Measurements from ENCODE around the gene VSIG2.

GRCh38 chr11:124740277-124740882 lies 11.7 kb downstream of the VSIG2 start:
- TF ChIP-seq, protein P1, sequence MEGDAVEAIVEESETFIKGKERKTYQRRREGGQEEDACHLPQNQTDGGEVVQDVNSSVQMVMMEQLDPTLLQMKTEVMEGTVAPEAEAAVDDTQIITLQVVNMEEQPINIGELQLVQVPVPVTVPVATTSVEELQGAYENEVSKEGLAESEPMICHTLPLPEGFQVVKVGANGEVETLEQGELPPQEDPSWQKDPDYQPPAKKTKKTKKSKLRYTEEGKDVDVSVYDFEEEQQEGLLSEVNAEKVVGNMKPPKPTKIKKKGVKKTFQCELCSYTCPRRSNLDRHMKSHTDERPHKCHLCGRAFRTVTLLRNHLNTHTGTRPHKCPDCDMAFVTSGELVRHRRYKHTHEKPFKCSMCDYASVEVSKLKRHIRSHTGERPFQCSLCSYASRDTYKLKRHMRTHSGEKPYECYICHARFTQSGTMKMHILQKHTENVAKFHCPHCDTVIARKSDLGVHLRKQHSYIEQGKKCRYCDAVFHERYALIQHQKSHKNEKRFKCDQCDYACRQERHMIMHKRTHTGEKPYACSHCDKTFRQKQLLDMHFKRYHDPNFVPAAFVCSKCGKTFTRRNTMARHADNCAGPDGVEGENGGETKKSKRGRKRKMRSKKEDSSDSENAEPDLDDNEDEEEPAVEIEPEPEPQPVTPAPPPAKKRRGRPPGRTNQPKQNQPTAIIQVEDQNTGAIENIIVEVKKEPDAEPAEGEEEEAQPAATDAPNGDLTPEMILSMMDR (IDR thresholded peaks at IDR 0.05) = peak in 2 of 3 experiments; percentile 27 to 29
- no peak for TF ChIP-seq POLR2AphosphoS5 (IDR thresholded peaks at IDR 0.05; ENCODE audit: insufficient read depth in 1 of 2, low read depth in 1 of 2)
